ENCODE data around the gene CATSPER3. TPM values are rescaled to one million over a fixed set of nuclear protein-coding genes. Genes with fewer than 3 reads are reported as not detected.

CATSPER3 gene
- total RNA-seq, 1 donor from 2014 or later: 1.3 TPM

- Mint-ChIP-seq H3K27me3 (peaks cover 75% of the 10 kb centered on the region), H3K4me1 (ENCODE audit: low read depth) (peaks cover 27% of the 10 kb centered on the region), H3K4me3 (ENCODE audit: low read depth) (peak overlapping the region; percentile 42), H3K27ac (peak overlapping the region; percentile 45), H3K9me3 (ENCODE audit: low read depth) (no peaks in the 10 kb centered on the region), H3K36me3 (ENCODE audit: insufficient read depth) (peaks cover 9% of the 10 kb centered on the region)
- DNase-seq (ENCODE audit: low spot score, unreplicated experiment): no peak
- no peak for TF ChIP-seq CTCF (IDR thresholded peaks at IDR 0.05; ENCODE audit: unreplicated experiment)
Observed at GRCh38 chr5:135030123-135030955, 62.6 kb downstream of the CATSPER3 start.

- H3K4me3 Mint-ChIP-seq (ENCODE audit: low read depth): peak overlapping the region; percentile 55
- H3K9me3 Mint-ChIP-seq (ENCODE audit: low read depth): no peaks in the 10 kb centered on the region
- peaks cover 72% of the 10 kb centered on the region for H3K27me3 Mint-ChIP-seq
- H3K27ac Mint-ChIP-seq: no peak overlapping the region
- no peak for TF ChIP-seq CTCF (IDR thresholded peaks at IDR 0.05; ENCODE audit: unreplicated experiment)
- H3K4me1 Mint-ChIP-seq (ENCODE audit: low read depth): peaks cover 22% of the 10 kb centered on the region
- peaks cover 9% of the 10 kb centered on the region for H3K36me3 Mint-ChIP-seq (ENCODE audit: insufficient read depth)
- DNase-seq (ENCODE audit: low spot score, unreplicated experiment): no peak
Observed at GRCh38 chr5:135030956-135031812, 63.5 kb downstream of the CATSPER3 start.

- H3K9me3 Mint-ChIP-seq (ENCODE audit: low read depth): no peaks in the 10 kb centered on the region
- no peak for DNase-seq (ENCODE audit: low spot score, unreplicated experiment)
- no peak for TF ChIP-seq CTCF (IDR thresholded peaks at IDR 0.05; ENCODE audit: unreplicated experiment)
- peaks cover 21% of the 10 kb centered on the region for H3K4me1 Mint-ChIP-seq (ENCODE audit: low read depth)
- H3K36me3 Mint-ChIP-seq (ENCODE audit: insufficient read depth): peaks cover 9% of the 10 kb centered on the region
- H3K27me3 Mint-ChIP-seq: peaks cover 72% of the 10 kb centered on the region
- peak overlapping the region; percentile 55 for H3K4me3 Mint-ChIP-seq (ENCODE audit: low read depth)
- peak overlapping the region; percentile 82 for H3K27ac Mint-ChIP-seq
Observed at GRCh38 chr5:135031813-135032694, 64.3 kb downstream of the CATSPER3 start.

GRCh38 chr5:135032695-135032998 lies 64.9 kb downstream of the CATSPER3 start:
- TF ChIP-seq CTCF (IDR thresholded peaks at IDR 0.05; ENCODE audit: unreplicated experiment): no peak
- H3K27me3 Mint-ChIP-seq: peaks cover 72% of the 10 kb centered on the region

More at GRCh38 chr5:135032695-135032998, 64.9 kb downstream of the CATSPER3 start:
- Mint-ChIP-seq H3K36me3 (ENCODE audit: insufficient read depth) (peaks cover 7% of the 10 kb centered on the region), H3K27ac (no peak overlapping the region), H3K4me3 (ENCODE audit: low read depth) (peak overlapping the region; percentile 55), H3K9me3 (ENCODE audit: low read depth) (no peaks in the 10 kb centered on the region), H3K4me1 (ENCODE audit: low read depth) (peaks cover 21% of the 10 kb centered on the region)
- no peak for DNase-seq (ENCODE audit: low spot score, unreplicated experiment)
